ENCODE results near the gene TTC4.

TTC4 gene

GRCh38 chr1:54777431-54777830 lies 61.8 kb downstream of the TTC4 start:
- Histone ChIP-seq H3K9me2 (replicated peaks; ENCODE audit: control insufficient read depth, low read length) (no peaks in the 10 kb centered on the region), H3K27ac (ENCODE audit: low read depth, low read length) (no peak overlapping the region), H3K36me3 (ENCODE audit: control insufficient read depth, low read length) (no peaks in the 10 kb centered on the region), H3F3A (ENCODE audit: control insufficient read depth, insufficient read depth) (no peaks in the 10 kb centered on the region), H3K9me3 (ENCODE audit: control insufficient read depth, insufficient read depth, low read length) (peaks cover 3% of the 10 kb centered on the region; the same call in 1 of the 2 replicates), H3K4me2 (ENCODE audit: low read length) (no peak overlapping the region), H3K79me2 (ENCODE audit: control insufficient read depth, low read length) (no peaks in the 10 kb centered on the region), H3K27me3 (ENCODE audit: control insufficient read depth, low read length) (no peaks in the 10 kb centered on the region), H3K4me1 (ENCODE audit: control insufficient read depth, low read length) (peaks cover 15% of the 10 kb centered on the region), H4K20me1 (ENCODE audit: control insufficient read depth, insufficient read depth, low read depth, low read length) (no peaks in the 10 kb centered on the region), H3K4me3 (ENCODE audit: low read length) (no peak overlapping the region)
- TF ChIP-seq EZH2phosphoT487 (IDR thresholded peaks at IDR 0.05; ENCODE audit: borderline replicate concordance, low read length) (no peak), CTCF (IDR thresholded peaks at IDR 0.05; ENCODE audit: low read depth, low read length, poor library complexity, severe bottlenecking) (no peak)

- Histone ChIP-seq H3K4me3 (ENCODE audit: low read length) (no peak overlapping the region), H3K4me2 (ENCODE audit: low read length) (no peak overlapping the region), H3K36me3 (ENCODE audit: control insufficient read depth, low read length) (no peaks in the 10 kb centered on the region), H3K27me3 (ENCODE audit: control insufficient read depth, low read length) (no peaks in the 10 kb centered on the region; the same call in 1 of the 2 replicates), H4K20me1 (ENCODE audit: control insufficient read depth, insufficient read depth, low read depth, low read length) (no peaks in the 10 kb centered on the region), H3K9me3 (ENCODE audit: control insufficient read depth, insufficient read depth, low read length) (no peaks in the 10 kb centered on the region), H3K27ac (ENCODE audit: low read depth, low read length) (no peak overlapping the region), H3K9me2 (replicated peaks; ENCODE audit: control insufficient read depth, low read length) (no peaks in the 10 kb centered on the region), H3F3A (ENCODE audit: control insufficient read depth, insufficient read depth) (no peaks in the 10 kb centered on the region), H3K4me1 (ENCODE audit: control insufficient read depth, low read length) (peaks cover under 1% of the 10 kb centered on the region; the same call in 1 of the 2 replicates), H3K79me2 (ENCODE audit: control insufficient read depth, low read length) (no peaks in the 10 kb centered on the region)
- TF ChIP-seq EZH2phosphoT487 (IDR thresholded peaks at IDR 0.05; ENCODE audit: borderline replicate concordance, low read length) (no peak), CTCF (IDR thresholded peaks at IDR 0.05; ENCODE audit: low read depth, low read length, poor library complexity, severe bottlenecking) (no peak)
Measured at GRCh38 chr1:54781023-54781723, 65.5 kb downstream of the TTC4 start.

GRCh38 chr1:54782156-54782555 lies 66.5 kb downstream of the TTC4 start:
- Histone ChIP-seq H3K4me3 (ENCODE audit: low read length) (no peak overlapping the region), H3K4me2 (ENCODE audit: low read length) (no peak overlapping the region), H3K27me3 (ENCODE audit: control insufficient read depth, low read length) (no peaks in the 10 kb centered on the region; the same call in 1 of the 2 replicates), H3F3A (ENCODE audit: control insufficient read depth, insufficient read depth) (no peaks in the 10 kb centered on the region), H3K79me2 (ENCODE audit: control insufficient read depth, low read length) (no peaks in the 10 kb centered on the region), H3K9me3 (ENCODE audit: control insufficient read depth, insufficient read depth, low read length) (no peaks in the 10 kb centered on the region), H3K9me2 (replicated peaks; ENCODE audit: control insufficient read depth, low read length) (no peaks in the 10 kb centered on the region), H3K36me3 (ENCODE audit: control insufficient read depth, low read length) (no peaks in the 10 kb centered on the region), H3K27ac (ENCODE audit: low read depth, low read length) (no peak overlapping the region), H4K20me1 (ENCODE audit: control insufficient read depth, insufficient read depth, low read depth, low read length) (no peaks in the 10 kb centered on the region), H3K4me1 (ENCODE audit: control insufficient read depth, low read length) (no peaks in the 10 kb centered on the region)
- TF ChIP-seq EZH2phosphoT487 (IDR thresholded peaks at IDR 0.05; ENCODE audit: borderline replicate concordance, low read length), result no peak
- no peak for TF ChIP-seq CTCF (IDR thresholded peaks at IDR 0.05; ENCODE audit: low read depth, low read length, poor library complexity, severe bottlenecking)

Measured in DOHH2 (cell line).